ENCODE measurements around the gene NPC1L1.

NPC1L1 gene

GRCh38 chr7:44539669-44540506 is 1.2 kb downstream of the NPC1L1 start:
- Histone ChIP-seq H3K36me3 (replicated peaks) (no peaks in the 10 kb centered on the region), H3K27me3 (replicated peaks) (no peaks in the 10 kb centered on the region), H3K4me3 (ENCODE audit: low read depth, low read length) (no peak overlapping the region), H3K27ac (no peak overlapping the region)
- in situ Hi-C loops (cut with HindIII; ENCODE audit: low pct_ligation_motif_present, low sequenced_read_pairs), result no loop called here
- TF ChIP-seq, protein P1, sequence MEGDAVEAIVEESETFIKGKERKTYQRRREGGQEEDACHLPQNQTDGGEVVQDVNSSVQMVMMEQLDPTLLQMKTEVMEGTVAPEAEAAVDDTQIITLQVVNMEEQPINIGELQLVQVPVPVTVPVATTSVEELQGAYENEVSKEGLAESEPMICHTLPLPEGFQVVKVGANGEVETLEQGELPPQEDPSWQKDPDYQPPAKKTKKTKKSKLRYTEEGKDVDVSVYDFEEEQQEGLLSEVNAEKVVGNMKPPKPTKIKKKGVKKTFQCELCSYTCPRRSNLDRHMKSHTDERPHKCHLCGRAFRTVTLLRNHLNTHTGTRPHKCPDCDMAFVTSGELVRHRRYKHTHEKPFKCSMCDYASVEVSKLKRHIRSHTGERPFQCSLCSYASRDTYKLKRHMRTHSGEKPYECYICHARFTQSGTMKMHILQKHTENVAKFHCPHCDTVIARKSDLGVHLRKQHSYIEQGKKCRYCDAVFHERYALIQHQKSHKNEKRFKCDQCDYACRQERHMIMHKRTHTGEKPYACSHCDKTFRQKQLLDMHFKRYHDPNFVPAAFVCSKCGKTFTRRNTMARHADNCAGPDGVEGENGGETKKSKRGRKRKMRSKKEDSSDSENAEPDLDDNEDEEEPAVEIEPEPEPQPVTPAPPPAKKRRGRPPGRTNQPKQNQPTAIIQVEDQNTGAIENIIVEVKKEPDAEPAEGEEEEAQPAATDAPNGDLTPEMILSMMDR (IDR thresholded peaks at IDR 0.05; ENCODE audit: low read depth, low read length, missing control alignments), result no peak
- no peak for DNase-seq

DNA sequence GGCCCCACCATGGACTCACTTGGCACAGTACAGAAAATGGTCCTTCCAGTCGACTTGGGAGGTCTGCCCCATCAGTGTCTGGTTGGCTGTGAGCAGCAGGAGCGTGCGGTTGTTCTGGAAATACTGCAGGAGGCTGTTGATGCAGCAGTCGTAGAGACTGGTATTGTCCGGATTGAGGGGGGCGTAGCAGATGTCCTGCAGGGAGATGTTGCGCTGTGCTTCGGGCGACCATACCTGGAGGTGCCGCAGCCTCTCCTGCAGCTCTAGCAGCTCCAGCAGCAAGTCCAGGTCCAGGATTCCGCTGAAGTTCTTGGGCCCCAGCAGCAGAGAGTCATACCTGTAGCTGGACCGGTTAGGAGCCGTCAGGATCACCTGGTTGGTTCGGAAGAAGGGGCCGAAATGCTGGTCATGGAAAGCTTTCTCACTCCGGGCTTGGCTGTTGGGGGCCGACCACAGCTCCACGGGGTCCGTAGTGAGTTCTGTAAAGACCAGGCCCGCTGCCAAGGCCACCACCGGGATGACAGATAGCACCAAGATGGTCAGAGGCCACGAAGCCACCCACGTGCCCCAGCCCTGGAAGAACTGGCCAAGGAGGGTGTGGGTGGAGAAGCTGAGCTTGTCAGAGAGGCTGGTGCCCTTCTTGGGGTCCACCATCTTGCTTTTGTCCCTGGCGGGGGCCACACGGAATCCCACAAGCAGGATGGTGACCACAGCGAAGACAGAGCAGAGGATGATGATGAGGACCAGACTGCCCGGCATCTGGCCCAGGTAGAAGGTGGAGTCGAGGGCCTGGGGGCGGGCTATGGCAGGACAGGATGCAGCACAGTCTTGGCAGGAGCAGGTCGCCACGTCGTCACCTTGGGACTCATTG is 2.1 kb downstream of the NPC1L1 start:
- Histone ChIP-seq H3K36me3 (replicated peaks) (no peaks in the 10 kb centered on the region), H3K4me3 (ENCODE audit: low read depth, low read length) (no peak overlapping the region), H3K27me3 (replicated peaks) (no peaks in the 10 kb centered on the region), H3K27ac (no peak overlapping the region)
- DNase-seq, result no peak
- TF ChIP-seq, protein P1 (IDR thresholded peaks at IDR 0.05; ENCODE audit: low read depth, low read length, missing control alignments), result no peak
- in situ Hi-C loops (cut with HindIII; ENCODE audit: low pct_ligation_motif_present, low sequenced_read_pairs), result no loop called here

DNA sequence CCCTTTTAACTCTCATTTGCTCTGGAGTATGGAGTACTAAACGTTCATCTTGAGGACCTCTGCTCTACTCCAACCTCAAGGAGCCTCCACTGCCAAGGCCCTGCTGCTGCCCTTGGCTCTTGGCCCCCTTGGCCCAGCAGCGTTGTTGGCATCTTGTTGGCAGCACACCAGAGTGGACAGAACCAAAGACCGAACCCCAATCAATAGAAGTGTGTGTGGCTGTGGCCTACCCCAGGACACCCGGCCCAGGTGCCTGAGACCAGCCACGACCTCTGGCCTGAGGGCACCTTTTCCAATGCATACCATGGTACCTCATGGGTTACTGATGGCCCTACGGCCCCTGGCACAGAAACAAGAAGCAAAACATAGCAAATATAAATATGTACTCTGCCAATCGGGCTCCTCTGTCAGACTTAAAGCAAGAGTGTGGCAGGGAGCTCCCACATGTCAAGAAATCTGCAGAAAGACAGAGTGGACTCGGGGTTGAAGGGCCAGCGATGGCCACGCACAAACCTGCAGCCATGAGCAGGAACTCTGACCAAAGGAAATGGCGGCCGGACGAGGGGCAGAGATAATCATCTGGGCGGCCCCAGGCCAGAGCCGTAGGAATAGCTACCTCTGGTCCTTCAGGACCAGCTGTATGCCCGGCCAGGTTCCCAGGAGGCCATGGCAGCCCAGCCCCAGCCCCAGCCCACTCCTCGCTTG is 2.9 kb downstream of the NPC1L1 start:
- Histone ChIP-seq H3K27me3 (replicated peaks) (no peaks in the 10 kb centered on the region), H3K27ac (no peak overlapping the region), H3K36me3 (replicated peaks) (no peaks in the 10 kb centered on the region), H3K4me3 (ENCODE audit: low read depth, low read length) (no peak overlapping the region)
- no peak for DNase-seq
- in situ Hi-C loops (cut with HindIII; ENCODE audit: low pct_ligation_motif_present, low sequenced_read_pairs), result no loop called here
- TF ChIP-seq, protein P1 (IDR thresholded peaks at IDR 0.05; ENCODE audit: low read depth, low read length, missing control alignments), result no peak

DNA sequence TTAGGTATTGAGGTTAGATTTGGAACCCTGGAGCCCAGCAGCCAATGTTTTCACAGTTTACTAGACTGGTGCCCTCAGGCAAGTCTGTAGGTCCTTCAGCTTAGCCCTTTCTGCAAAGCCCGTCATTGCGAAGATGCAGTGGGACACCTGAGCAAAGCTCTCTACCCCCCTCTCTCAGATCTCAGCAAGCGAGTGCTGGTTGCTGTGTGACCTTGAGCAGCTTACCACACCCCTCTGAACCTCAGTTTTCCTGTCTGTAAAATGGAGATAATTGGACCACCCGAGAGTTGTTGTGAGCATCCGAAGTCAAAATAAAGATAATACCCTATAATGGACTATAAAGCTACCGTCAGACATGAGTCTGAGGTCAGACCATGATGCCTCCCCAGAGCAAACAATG is 3.7 kb downstream of the NPC1L1 start:
- H3K4me3 ChIP-seq (ENCODE audit: low read depth, low read length), result no peak overlapping the region
- in situ Hi-C loops (cut with HindIII; ENCODE audit: low pct_ligation_motif_present, low sequenced_read_pairs), result no loop called here
- no peak for DNase-seq
- TF ChIP-seq, protein P1 (IDR thresholded peaks at IDR 0.05; ENCODE audit: low read depth, low read length, missing control alignments), result no peak
- H3K27me3 ChIP-seq (replicated peaks), result no peaks in the 10 kb centered on the region
- H3K36me3 ChIP-seq (replicated peaks), result no peaks in the 10 kb centered on the region
- no peak overlapping the region for H3K27ac ChIP-seq

- H3K4me3 ChIP-seq (ENCODE audit: low read depth, low read length), result no peak overlapping the region
- no peak for DNase-seq
- H3K27me3 ChIP-seq (replicated peaks), result no peaks in the 10 kb centered on the region
- in situ Hi-C loops (cut with HindIII; ENCODE audit: low pct_ligation_motif_present, low sequenced_read_pairs), result no loop called here
- no peak overlapping the region for H3K27ac ChIP-seq
- H3K36me3 ChIP-seq (replicated peaks), result no peaks in the 10 kb centered on the region
- TF ChIP-seq, protein P1 (IDR thresholded peaks at IDR 0.05; ENCODE audit: low read depth, low read length, missing control alignments), result no peak
Measured at GRCh38 chr7:44536090-44536489, 5.0 kb downstream of the NPC1L1 start.

All from brain microvascular endothelial cell (primary cell).